Measurements from ENCODE around the gene NR3C1. TPM values are rescaled to one million over a fixed set of nuclear protein-coding genes. Genes with fewer than 3 reads are reported as not detected.
A peak's percentile ranks its signal among the peaks of the same experiment; 100 is the strongest.

The NR3C1 gene
- total RNA-seq, 1 donor from 2014 or later: 62.7 TPM

DNA sequence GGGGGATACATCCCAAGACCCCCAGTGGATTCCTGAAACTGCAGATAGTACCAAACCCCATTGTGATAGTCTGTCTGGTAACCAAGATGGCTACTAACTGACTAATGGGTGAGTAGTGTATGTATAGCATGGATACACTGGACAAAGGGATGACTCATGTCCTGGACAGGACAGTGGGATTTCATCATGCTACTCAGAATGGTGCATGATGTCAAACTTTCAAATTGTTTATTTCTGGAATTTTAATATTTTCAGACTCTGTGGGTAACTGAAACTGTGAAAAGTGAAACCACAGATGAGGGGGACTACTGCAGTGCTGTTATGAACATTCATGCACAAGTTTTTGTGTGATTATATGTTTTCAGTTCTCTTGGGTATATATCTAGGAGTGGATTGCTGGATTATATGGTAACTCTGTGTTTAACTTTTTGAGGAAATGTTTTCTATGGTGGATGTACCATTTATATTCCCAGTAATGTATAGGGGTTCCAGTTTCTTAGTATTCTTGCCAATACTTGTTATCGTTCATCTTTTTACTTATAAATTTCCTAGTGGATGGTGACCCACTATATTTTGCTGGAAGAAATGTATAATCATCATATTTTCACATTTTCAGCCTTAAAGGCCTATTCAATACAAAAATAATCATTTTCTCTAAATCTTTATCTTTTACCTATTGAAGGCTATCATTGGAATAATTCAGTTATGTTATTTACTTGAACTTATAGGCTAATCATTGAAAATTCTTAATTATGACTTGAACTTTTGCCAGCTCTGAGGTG, 140.9 kb downstream of the NR3C1 start:
- DNase-seq (ENCODE audit: low spot score): no peak
- peaks cover 29% of the 10 kb centered on the region for H3K9me3 Mint-ChIP-seq
- no peak overlapping the region for H3K27ac Mint-ChIP-seq
- no peaks in the 10 kb centered on the region for H3K27me3 Mint-ChIP-seq (ENCODE audit: insufficient read depth)
- no peak overlapping the region for H3K4me3 Mint-ChIP-seq
- peaks cover 21% of the 10 kb centered on the region for H3K4me1 Mint-ChIP-seq (ENCODE audit: low read depth)
- H3K36me3 Mint-ChIP-seq (ENCODE audit: low read depth): peaks cover 5% of the 10 kb centered on the region
- intact Hi-C loops (cut with micrococcal nuclease): loop anchor here (2.0 to 5.0 kb wide), 2 partner anchors 40 to 80 kb away; no protein-coding TSS in a partner anchor

DNA sequence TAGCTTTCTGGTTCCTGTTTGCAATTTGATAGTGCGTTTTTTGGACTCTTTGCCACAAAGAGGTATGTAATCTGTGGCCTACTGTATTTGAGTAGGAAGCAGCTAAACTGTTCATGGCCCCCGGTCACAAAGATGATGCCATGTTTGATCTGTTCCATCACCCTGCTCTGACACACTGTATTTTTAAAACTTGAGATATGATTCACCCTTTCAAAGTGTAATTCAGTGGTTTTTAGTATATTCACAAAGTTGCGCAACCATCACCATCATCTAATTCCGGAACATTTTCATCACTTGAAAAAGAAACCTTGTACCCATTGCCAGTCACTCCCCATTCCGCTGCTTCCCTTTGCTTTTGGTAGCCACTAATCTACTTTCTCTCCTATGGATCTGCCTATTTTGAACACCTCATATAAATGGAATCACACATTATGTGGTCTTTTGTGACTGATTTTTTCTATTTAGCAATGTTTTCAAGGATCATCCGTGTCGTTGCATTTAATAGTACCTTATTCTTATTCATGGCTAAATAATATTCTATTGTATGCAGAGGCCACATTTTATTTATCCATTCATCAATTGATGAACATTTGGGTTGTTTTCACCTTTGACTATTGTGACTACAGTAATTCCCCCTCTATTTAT, 141.6 kb downstream of the NR3C1 start:
- Mint-ChIP-seq H3K9me3 (peaks cover 23% of the 10 kb centered on the region), H3K36me3 (ENCODE audit: low read depth) (peaks cover 5% of the 10 kb centered on the region), H3K4me3 (no peak overlapping the region), H3K4me1 (ENCODE audit: low read depth) (peaks cover 21% of the 10 kb centered on the region), H3K27ac (peak overlapping the region; percentile 6), H3K27me3 (ENCODE audit: insufficient read depth) (no peaks in the 10 kb centered on the region)
- intact Hi-C loops (cut with micrococcal nuclease): loop anchor here (2.0 to 5.0 kb wide), 2 partner anchors 40 to 79 kb away; no protein-coding TSS in a partner anchor
- no peak for DNase-seq (ENCODE audit: low spot score)

GRCh38 chr5:143259254-143259605, 144.3 kb downstream of the NR3C1 start:
- Mint-ChIP-seq H3K27me3 (ENCODE audit: insufficient read depth) (no peaks in the 10 kb centered on the region), H3K27ac (no peak overlapping the region), H3K9me3 (peaks cover 6% of the 10 kb centered on the region), H3K4me3 (no peak overlapping the region), H3K36me3 (ENCODE audit: low read depth) (no peaks in the 10 kb centered on the region), H3K4me1 (ENCODE audit: low read depth) (peaks cover 21% of the 10 kb centered on the region)
- DNase-seq (ENCODE audit: low spot score): no peak
- intact Hi-C loops (cut with micrococcal nuclease): no loop called here

GRCh38 chr5:143258559-143259253, 144.8 kb downstream of the NR3C1 start:
- Mint-ChIP-seq H3K9me3 (peaks cover 6% of the 10 kb centered on the region), H3K36me3 (ENCODE audit: low read depth) (no peaks in the 10 kb centered on the region), H3K4me3 (no peak overlapping the region), H3K27me3 (ENCODE audit: insufficient read depth) (no peaks in the 10 kb centered on the region), H3K27ac (no peak overlapping the region), H3K4me1 (ENCODE audit: low read depth) (peaks cover 21% of the 10 kb centered on the region)
- intact Hi-C loops (cut with micrococcal nuclease): no loop called here
- DNase-seq (ENCODE audit: low spot score): no peak

DNA sequence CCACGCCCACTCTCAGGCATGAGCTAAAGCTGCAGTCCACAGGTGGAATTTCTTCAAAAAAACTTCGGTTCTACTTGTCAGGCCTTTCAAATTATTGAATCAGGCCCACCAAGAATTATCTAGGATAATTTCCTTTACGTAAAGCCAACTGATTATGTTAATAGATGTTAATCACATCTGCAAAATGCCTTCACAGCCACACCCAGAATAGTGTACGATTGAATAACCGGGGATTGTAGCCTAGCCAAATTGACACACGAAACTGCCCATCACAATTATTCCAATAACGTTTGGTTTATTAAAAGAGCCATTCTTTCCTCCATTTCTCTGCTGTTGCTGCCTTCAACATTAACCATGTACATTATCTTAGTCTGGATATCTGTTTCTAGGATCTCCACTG, 148.7 kb downstream of the NR3C1 start:
- no peaks in the 10 kb centered on the region for H3K9me3 Mint-ChIP-seq
- H3K27me3 Mint-ChIP-seq (ENCODE audit: insufficient read depth): no peaks in the 10 kb centered on the region
- no peak overlapping the region for H3K4me3 Mint-ChIP-seq
- H3K27ac Mint-ChIP-seq: no peak overlapping the region
- no peaks in the 10 kb centered on the region for H3K4me1 Mint-ChIP-seq (ENCODE audit: low read depth)
- H3K36me3 Mint-ChIP-seq (ENCODE audit: low read depth): peaks cover 4% of the 10 kb centered on the region
- no peak for DNase-seq (ENCODE audit: low spot score)
- intact Hi-C loops (cut with micrococcal nuclease): no loop called here

GRCh38 chr5:143251946-143252345, 151.5 kb downstream of the NR3C1 start:
- intact Hi-C loops (cut with micrococcal nuclease): no loop called here
- Mint-ChIP-seq H3K27ac (no peak overlapping the region), H3K36me3 (ENCODE audit: low read depth) (peaks cover 11% of the 10 kb centered on the region), H3K9me3 (peaks cover 7% of the 10 kb centered on the region), H3K4me1 (ENCODE audit: low read depth) (no peaks in the 10 kb centered on the region), H3K4me3 (no peak overlapping the region), H3K27me3 (ENCODE audit: insufficient read depth) (no peaks in the 10 kb centered on the region)
- no peak for DNase-seq (ENCODE audit: low spot score)

GRCh38 chr5:143251190-143251589, 152.3 kb downstream of the NR3C1 start:
- no peak for DNase-seq (ENCODE audit: low spot score)
- H3K4me1 Mint-ChIP-seq (ENCODE audit: low read depth): no peaks in the 10 kb centered on the region
- H3K36me3 Mint-ChIP-seq (ENCODE audit: low read depth): peaks cover 11% of the 10 kb centered on the region
- intact Hi-C loops (cut with micrococcal nuclease): no loop called here
- H3K4me3 Mint-ChIP-seq: no peak overlapping the region
- no peak overlapping the region for H3K27ac Mint-ChIP-seq
- H3K27me3 Mint-ChIP-seq (ENCODE audit: insufficient read depth): no peaks in the 10 kb centered on the region
- H3K9me3 Mint-ChIP-seq: peaks cover 7% of the 10 kb centered on the region

DNA sequence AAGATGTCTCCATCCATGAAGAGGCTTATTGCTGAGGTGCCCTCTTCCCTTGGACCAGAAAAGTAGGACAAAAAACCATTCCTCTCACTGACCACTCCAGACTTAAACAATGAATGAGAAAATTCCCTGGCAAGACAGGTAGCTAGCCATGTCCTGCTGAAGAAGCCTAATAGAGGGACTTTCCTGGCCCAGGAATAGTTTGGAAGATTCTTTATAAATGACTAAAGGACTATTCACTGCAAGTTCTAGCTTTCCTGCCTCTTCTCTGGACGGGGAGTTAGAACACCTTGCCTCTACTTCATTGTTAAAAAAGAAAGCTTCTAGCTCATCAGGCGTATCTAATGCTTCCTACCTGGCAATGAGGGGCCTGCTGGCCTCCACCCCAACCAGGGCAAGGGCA, 153.6 kb downstream of the NR3C1 start:
- intact Hi-C loops (cut with micrococcal nuclease): no loop called here
- no peaks in the 10 kb centered on the region for H3K27me3 Mint-ChIP-seq (ENCODE audit: insufficient read depth)
- DNase-seq (ENCODE audit: low spot score): no peak
- no peak overlapping the region for H3K4me3 Mint-ChIP-seq
- H3K27ac Mint-ChIP-seq: no peak overlapping the region
- H3K9me3 Mint-ChIP-seq: peaks cover 13% of the 10 kb centered on the region
- H3K36me3 Mint-ChIP-seq (ENCODE audit: low read depth): peaks cover 11% of the 10 kb centered on the region
- no peaks in the 10 kb centered on the region for H3K4me1 Mint-ChIP-seq (ENCODE audit: low read depth)

DNA sequence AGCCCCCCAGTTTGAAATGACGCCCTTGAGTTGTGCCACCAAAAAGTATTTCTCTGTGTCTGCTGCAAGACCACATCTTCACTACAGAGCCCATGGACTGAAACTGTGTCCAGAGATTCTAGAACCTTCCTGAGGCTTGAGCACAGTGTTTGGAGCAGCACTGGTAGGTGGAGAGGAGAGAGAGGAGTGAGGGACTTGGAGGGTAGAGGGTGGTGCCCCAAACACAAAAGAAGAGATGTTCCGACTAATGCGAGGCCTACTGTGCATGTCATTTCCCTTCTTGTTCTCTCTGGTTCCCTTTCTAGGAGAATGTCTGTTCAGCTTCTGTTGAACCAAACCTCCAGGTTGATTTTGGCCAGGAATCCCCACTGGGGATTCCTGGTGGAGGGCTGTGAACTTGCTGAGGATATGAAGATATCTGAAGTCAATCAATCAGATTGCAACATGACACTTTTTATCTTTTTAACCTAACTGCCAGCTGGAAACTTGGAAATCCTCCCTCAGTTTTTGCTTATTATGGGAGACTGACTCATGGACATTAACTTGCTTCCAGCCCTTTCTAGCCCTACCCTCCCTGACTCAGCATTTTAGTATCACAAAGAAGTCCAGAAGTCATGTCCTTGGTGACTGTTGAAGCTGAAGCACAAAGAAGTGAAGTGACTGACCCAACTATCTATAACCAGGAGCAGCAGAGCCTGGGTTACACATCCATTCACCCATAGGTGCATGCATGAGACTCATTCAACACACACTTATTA, 154.5 kb downstream of the NR3C1 start:
- intact Hi-C loops (cut with micrococcal nuclease): no loop called here
- no peak for DNase-seq (ENCODE audit: low spot score)
- no peaks in the 10 kb centered on the region for H3K27me3 Mint-ChIP-seq (ENCODE audit: insufficient read depth)
- no peak overlapping the region for H3K27ac Mint-ChIP-seq
- H3K4me1 Mint-ChIP-seq (ENCODE audit: low read depth): no peaks in the 10 kb centered on the region
- peaks cover 17% of the 10 kb centered on the region for H3K9me3 Mint-ChIP-seq
- no peak overlapping the region for H3K4me3 Mint-ChIP-seq
- H3K36me3 Mint-ChIP-seq (ENCODE audit: low read depth): peaks cover 11% of the 10 kb centered on the region

- H3K36me3 Mint-ChIP-seq (ENCODE audit: low read depth): peaks cover 11% of the 10 kb centered on the region
- no peaks in the 10 kb centered on the region for H3K27me3 Mint-ChIP-seq (ENCODE audit: insufficient read depth)
- no peak overlapping the region for H3K4me3 Mint-ChIP-seq
- no peak for DNase-seq (ENCODE audit: low spot score)
- H3K4me1 Mint-ChIP-seq (ENCODE audit: low read depth): no peaks in the 10 kb centered on the region
- intact Hi-C loops (cut with micrococcal nuclease): no loop called here
- no peak overlapping the region for H3K27ac Mint-ChIP-seq
- H3K9me3 Mint-ChIP-seq: peaks cover 17% of the 10 kb centered on the region
Observed at GRCh38 chr5:143248391-143248790, 155.1 kb downstream of the NR3C1 start.

GRCh38 chr5:143247134-143247815, 156.2 kb downstream of the NR3C1 start:
- Mint-ChIP-seq H3K9me3 (peaks cover 17% of the 10 kb centered on the region), H3K27me3 (ENCODE audit: insufficient read depth) (no peaks in the 10 kb centered on the region), H3K36me3 (ENCODE audit: low read depth) (peaks cover 10% of the 10 kb centered on the region), H3K4me1 (ENCODE audit: low read depth) (no peaks in the 10 kb centered on the region), H3K27ac (no peak overlapping the region), H3K4me3 (no peak overlapping the region)
- no peak for DNase-seq (ENCODE audit: low spot score)
- intact Hi-C loops (cut with micrococcal nuclease): no loop called here

DNA sequence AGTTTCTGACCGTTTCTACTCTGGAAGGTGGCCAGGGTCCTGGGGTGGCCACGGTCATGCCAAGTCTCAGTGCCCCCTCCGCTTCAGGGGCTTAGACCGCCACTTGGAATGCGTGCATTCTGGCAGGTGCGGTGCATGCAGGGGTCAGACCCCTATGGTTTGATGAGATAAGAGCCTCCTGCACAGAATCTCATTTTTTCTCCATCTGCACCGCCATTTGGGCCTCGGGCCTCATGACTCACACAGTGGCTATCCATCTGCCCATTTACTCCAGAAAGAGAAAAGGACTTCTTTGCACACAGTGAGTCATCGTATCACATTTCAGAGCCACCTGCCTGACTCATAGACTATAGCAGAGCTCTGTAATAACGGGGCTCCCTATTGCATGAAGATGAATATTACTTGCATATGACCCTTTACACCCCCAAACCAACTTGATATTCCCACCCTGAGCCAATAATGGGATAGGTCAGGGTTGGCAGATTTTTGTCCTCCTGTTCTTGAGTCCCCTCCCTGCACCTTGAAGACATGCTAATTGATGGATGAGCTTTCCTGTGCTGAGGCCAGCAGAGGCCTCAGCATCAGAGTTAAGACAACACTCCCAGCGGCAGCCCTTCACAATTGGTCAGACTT, 157.4 kb downstream of the NR3C1 start:
- no peak overlapping the region for H3K27ac Mint-ChIP-seq
- intact Hi-C loops (cut with micrococcal nuclease): no loop called here
- H3K4me3 Mint-ChIP-seq: no peak overlapping the region
- no peaks in the 10 kb centered on the region for H3K4me1 Mint-ChIP-seq (ENCODE audit: low read depth)
- no peak for DNase-seq (ENCODE audit: low spot score)
- H3K27me3 Mint-ChIP-seq (ENCODE audit: insufficient read depth): no peaks in the 10 kb centered on the region
- peaks cover 17% of the 10 kb centered on the region for H3K9me3 Mint-ChIP-seq
- H3K36me3 Mint-ChIP-seq (ENCODE audit: low read depth): peaks cover 6% of the 10 kb centered on the region

Measured in activated T-helper 1 cell treated with anti-CD3 and anti-CD28 coated beads, Interleukin-12 subunit alpha, Interleukin-12 subunit beta, Interleukin-2, Interleukin-4 antibody, amounts not matched to agents 30 ng/mL and 10 ng/mL and 1 ng/mL, durations not matched to agents 14 hours and 24 hours and 36 hours (primary cell).